Measurements from ENCODE around the gene COPZ2.
"Not testable (repeated sequence)": the region's sequence is repeated elsewhere in the genome, so short reads cannot be mapped to it uniquely, and the experiment has no call there.

COPZ2 gene

DNA sequence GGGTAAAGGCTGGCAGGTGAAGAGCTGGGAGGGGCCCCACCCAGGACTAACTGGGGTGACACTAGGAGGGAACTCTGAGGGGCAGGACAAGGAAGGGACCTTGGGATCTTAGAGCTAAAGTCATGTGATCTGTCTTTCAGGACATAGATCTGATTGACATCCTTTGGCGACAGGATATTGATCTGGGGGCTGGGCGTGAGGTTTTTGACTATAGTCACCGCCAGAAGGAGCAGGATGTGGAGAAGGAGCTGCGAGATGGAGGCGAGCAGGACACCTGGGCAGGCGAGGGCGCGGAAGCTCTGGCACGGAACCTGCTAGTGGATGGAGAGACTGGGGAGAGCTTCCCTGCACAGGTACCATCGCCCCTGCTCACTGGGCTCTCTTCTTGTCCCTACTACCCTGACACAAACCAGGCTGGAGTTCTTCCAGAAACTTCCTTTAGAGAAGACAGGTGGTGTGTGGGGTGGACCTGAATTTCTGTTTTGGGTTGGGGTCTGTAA lies 18.7 kb upstream of the COPZ2 start:
- DNase-seq (ENCODE audit: low read depth, low spot score): no peak

DNA sequence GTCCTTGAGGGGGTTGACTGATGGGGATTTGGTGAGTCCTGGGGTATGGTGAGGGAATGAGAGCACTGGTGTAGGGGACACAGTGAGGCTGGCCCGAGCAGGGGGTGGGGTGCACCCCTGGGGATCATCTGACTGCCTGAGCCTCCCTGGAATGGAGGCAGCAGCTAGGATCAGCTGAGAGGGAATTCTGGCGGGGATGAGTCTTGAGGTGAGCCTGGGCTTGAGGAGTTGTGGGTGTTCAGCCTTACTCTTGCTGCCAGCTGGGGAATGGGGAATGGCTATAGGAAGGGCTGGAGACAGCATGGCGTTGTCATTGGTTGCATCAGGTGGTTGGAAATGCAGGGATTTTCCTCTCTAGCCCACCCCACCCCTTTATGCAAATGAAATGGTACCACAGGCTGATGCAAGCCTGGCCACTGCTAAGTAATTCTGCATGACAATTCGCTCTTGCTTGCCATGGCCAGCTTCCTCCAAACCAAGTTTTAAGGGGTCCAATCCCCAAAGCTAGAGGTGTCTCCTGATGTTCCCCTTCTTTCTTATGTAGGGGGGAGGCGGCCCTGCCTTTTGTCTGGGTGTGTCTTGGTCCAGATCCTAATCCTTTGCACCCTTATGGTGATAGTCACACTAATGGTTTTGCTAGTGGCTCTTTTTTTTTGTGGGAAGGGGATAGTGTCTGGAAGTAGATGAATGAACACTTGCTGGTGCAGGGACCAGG lies 18.1 kb upstream of the COPZ2 start:
- DNase-seq (ENCODE audit: low read depth, low spot score): no peak

DNA sequence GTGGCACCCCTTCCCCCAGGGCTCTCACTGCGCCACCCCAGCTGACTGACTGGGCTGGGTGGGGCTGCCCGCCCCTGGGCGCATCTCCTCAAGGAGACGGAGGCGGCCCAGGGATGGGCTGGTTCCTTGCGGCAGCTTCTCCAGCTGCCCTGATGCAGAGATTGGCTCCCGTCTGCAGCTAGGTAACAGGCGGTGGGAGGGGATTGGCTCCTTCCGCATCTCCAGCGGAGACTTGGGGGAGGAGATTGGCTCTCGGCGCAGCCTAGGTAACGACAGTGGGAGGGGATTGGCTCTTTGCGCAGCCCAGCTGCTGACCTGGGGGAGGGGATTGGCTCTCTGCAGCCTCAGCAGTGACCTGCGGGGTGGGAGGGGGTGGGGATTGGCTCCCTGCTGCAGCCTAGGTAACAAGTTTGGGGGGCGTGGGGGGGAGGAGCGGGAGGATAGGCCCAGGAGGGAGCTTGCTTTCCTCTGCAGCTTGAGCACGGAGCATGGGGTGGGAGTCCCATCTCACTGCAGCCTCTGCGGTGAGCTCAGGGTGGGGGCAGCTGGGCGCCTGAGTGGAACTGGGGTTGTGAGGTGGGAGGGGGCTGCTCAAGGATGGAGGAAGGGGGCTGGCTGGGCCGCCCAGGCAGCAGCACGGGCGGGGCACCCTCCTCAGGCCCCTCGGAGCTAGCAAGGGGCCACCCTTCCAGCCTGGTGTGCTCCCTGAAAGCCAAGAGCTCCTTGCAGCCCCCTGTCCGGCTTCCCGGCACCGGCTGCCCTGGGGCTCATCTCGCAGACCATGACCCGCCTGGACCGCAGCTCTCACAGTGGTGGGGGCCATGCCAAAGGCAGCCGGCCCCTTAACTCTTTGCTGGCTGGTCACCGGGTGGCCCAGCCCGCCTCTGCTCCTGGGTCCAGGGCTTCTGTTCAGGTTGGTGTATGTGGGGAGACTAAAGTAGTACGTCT lies 16.9 kb upstream of the COPZ2 start:
- no peak for DNase-seq (ENCODE audit: low read depth, low spot score)

DNA sequence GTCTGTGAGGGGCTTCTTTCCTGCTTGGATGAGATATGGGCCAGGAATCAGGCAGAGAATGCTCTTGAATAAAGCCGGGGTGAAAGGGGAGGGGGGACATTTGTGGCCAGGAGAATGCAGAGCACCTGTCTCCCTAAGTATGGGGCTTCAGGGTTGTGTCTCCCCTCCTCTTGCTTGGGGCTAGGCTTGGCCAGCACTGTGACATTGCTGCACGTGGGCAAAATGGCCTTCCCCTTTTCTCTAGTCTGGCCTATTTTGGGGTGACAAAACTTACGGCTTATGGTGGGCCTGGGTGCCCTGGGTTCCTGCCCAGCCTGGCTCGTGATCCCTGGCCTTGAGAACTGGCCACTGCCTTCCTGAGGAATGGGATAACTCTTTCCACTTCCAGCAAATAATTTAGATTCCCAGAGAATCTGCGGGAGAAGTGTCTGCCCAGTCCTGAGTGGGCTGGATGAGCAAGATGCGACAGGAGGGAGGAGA lies 16.2 kb upstream of the COPZ2 start:
- no peak for DNase-seq (ENCODE audit: low read depth, low spot score)

DNA sequence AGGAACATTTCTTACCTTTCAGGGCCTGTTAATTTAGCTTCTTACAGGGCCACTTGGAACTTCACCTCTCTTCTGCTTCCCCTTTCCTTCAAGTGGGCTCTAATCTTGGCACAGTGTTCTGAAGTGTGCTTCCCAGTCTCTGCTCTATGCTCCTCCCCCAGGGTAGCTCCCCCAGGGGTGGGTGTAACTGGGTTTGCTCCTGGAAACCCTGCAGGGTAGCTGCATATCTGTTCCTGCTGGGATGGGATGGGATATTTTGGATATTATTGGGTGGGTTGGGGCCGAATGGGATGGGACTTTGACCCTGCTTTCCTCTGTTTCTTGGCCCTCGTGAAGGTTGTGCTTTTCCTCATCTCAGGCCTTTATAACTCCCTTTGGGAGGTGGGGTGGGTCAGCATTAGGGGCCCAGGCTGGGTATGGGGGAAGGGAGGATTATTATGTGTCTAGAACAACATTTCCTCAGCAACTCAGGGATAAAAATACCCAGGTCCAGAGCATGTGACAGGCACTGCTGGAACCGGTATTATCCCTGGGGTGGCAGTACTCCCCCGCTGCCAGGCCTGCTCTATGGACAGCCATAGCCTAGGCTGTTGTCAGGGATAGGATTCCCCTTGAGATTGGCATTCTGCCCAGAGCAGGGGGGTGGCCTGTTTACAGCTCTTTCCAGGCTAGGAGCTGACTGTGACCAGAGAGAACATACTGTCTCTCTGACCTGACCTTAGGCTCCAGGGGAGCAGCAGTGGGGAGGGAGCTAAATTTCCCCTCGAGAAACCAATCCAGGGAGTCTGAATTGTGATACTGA lies 15.6 kb upstream of the COPZ2 start:
- no peak for DNase-seq (ENCODE audit: low read depth, low spot score)

DNA sequence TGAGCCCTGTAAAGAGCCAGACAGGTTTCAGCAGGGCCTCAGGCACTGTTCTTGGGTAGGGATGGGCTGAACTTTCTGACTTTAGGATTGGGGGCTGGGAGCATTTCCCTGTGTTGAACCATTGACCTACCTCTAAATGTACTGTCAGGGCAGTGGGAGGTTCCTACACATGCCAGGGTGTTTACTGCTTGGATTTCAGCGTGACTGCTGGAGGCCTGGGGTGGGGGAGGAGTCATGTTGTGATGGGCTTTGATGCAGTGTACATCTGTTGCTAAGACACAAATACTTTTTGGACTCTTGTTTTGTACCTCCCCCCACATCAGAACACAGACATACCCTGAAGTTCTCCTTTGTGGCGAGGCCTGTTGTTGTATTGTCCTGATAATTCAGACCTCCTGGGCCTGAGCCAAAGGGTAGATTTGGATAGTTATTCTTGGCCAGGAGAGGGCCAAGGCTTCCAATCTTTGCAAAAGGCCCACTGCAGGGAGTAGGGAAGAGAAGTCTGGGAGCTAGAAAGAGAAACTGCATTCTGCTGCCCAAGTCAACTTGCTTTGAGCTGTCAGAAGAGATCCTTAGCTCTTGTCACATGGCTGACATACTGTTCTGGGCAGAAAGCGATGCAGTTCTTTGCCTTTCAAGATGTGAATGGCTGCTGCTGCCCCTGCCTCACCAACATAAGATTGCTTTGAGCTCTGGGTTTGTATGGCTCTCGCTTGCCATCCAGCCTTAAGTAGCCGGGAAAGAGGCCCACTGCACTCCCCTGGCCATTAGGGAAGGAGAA lies 14.3 kb upstream of the COPZ2 start:
- DNase-seq (ENCODE audit: low read depth, low spot score): no peak

DNA sequence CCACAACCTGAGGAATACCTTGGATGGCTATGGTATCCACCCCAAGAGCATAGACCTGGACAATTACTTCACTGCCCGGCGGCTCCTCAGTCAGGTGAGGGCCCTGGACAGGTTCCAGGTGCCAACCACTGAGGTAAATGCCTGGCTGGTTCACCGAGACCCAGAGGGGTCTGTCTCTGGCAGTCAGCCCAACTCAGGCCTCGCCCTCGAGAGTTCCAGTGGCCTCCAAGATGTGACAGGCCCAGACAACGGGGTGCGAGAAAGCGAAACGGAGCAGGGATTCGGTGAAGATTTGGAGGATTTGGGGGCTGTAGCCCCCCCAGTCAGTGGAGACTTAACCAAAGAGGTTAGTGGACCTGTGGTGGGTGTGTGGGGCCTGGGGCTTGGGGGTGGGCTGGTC lies 13.7 kb upstream of the COPZ2 start:
- DNase-seq (ENCODE audit: low read depth, low spot score): no peak

DNA sequence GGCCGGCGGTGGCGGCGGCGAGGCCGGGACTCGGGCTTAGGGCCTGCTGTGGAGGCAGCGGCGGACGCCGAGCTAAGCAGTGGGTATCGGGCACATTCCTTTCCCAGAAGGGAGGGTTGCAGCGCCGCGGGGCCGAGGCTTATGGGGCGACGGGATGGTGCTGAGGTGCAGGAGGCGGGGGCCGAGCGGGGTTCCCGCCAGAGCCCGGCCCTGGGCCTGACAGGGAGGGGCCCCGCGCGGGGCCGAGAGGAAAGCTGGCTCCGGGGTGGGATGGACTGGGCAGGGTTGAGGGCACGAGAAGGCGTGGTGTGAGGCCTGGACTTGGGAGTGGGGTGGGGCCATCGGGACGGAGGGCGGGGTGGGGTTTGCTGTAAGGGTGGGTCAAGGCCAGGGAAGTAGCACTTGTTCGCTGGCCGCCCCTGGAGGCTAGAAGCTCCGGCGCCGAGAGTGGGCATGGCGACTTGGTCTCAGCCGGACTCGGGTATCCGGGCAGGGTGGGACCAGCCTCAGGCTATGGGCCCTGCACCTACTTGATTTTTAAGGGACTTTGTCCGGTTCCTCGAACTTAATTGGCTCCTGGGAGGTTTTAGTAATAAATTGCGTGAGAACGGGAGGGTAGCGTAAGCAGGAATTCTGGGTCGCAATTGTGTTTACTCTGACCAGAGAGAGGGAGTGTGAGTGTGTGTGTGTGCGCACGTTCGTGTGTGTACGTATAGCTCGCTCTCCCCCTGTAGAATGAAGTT lies 11.0 kb upstream of the COPZ2 start:
- no peak for DNase-seq (ENCODE audit: low read depth, low spot score)

DNA sequence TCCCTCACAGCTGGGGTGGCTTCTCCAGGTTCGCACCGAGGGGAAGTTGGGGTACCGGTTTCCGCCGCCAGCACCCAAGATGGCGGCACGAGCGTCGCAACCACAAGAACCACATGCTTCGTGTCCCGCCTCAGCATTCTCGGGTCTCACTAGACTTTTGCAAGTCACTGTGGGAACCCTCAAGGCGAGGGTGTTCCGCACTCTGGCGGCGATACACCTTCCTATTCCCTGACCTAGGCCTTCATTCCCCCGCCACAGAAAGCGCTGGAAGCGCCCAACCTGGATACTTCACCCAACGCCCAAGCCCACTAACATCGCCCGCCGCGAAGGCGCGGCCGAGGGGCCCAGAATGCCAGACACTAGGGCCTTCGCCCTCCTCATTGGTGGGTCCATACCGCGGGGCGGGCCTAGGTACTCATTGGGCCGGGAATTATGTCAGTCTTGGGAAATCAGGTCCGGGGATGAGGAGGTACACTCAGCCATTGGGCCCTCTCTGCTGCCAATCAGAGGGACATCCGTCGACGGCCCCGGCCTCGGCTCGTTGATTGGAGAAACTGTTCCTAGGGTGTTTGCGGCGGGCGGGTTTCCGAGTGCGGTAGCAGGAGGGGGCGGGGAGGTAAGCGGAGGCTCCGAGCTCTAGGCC lies 10.3 kb upstream of the COPZ2 start, which contains the start of gene NFE2L1:
Gene NFE2L1, plus strand, starts transcription at position 619 of the 643 bp plus-strand sequence. CDS start 2,760 bp downstream, outside the sequence.
- DNase-seq (ENCODE audit: low read depth, low spot score): peak; percentile 98

DNA sequence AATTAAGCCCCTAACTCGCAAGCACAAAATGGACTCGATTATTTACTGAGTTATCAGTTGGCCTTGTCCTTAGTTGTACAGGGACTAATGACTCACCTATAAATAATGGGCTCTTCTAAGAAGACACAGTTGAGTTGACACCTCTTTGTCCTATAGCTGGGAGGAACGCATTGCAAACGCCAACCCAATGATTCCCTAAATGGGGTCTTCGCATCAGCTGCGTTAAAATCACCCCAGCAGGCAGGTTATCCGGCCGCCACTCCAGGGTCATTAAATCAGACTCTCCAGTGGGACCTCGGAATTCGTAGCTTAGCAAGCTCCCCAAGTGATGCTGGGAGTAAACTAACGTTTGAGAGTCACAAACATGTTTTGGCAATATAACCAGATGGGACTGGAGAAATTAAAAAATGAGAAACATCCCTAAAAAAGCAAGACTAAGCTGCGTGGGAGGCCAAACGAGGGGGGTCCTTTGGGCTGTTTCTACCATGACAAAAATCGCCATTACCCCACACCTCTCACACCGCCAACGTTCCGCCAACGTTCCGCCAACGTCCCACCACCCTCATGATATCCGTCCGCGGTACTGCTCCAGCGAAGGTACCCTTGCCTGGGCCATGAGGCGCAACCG lies 9.6 kb upstream of the COPZ2 start:
- DNase-seq (ENCODE audit: low read depth, low spot score): no peak

DNA sequence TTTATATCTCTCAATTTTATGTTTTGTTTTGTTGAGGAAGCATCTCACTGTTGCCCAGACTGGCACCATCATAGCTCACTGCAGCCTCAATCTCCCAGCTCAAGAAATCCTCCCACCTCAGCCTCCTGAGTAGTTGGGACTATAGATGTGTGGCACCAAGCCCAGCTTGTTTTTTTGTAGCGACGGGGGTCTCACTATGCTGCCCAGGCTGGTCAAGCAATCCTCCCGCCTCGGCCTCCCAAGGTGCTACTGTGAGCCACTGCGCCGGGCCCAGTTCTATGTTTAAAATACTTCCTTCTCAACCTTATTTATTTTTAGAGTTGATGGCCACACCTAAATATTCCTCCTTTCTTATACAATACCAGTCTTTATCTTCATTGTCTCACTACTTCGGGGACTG lies 8.7 kb upstream of the COPZ2 start:
- DNase-seq (ENCODE audit: low read depth, low spot score): no peak

DNA sequence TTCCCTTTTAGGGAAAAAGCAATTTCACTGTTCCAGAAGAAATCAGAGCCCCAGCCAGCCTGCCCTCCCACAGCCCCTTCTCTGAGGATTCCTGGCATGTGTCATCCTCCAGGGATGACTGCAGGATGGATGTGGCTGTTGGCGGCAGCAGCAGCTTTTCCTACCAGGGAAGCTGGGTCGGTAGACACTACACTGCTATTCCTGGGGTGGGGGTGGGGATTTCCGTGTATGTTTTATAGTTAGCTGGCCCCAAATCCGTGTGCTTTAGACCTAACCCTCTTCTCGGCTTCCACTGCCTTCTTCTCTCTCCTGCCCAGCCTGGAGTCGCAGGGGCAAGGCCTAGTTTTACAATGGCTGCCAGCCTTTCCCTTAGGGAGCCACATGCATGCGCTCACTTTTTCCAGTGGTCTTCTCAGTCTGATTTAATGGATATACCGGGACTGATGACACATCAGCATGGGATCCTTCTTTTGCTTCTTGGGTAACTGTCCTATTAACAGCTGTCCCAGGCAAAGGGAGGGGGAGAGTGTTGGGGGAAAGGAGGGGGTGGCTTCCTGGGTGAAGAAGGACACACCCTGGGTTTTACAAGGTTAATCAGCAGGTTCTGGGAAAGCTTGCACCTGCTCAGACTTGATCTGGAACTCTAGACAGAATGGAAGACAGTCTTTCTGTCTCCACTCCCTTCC lies 7.9 kb upstream of the COPZ2 start:
- DNase-seq (ENCODE audit: low read depth, low spot score): no peak

DNA sequence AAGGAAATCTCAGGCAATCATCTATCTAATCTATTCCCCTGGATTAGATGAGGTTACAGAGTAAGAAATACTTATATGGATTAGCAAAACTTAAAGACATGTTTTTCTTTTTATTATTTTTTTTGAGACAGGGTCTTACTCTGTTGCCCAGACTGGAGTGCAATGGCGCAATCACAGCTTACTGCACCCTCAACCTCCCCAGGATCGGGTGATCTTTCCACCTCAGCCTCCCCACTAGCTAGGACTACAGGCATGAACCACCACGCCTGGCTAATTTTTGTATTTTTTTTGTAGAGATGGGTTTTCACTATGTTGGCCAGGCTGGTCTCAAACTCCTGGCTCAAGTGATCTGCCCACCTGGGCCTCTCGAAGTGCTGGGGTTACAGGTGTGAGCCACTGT lies 7.3 kb upstream of the COPZ2 start:
- DNase-seq (ENCODE audit: low read depth, low spot score): no peak

DNA sequence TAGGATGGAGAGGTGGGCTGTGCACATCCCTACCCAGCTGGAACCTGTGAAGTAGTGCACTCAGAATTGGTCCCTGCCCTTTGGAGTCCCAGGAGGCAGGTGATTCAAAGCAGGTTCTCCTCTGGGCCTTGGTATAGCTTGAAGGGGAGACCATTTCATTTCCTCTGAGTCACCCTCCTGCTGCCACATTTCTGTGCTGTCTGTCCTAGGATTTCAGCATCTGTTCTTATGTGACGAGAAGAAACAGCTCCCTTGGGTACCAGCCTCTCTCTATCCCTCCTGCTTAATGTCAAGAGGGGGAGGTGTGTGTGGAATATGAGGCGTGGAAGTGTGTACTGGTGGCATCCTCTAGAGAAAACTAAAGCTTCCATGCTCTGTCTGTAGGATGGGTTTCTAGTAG lies 5.6 kb upstream of the COPZ2 start:
- DNase-seq (ENCODE audit: low read depth, low spot score): no peak

DNA sequence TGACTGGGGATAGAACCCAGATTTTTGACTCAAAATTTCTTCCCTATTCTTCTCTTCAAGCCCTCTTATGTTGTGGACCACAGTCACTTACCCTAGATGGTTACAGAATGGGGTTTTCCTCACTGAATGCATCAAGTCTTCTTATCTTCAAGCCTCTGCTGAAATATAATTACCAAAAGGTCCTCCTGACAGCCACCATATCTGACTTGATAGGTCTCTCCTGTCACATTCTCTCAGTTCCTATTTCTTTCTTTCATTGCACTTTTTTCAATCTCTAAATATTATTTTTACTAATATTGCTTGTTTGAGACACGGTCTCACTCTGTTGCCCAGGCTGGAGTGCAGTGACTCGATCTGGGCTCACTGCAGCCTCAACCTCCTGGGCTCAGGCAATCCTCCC lies 1.1 kb upstream of the COPZ2 start:
- DNase-seq (ENCODE audit: low read depth, low spot score): no peak

DNA sequence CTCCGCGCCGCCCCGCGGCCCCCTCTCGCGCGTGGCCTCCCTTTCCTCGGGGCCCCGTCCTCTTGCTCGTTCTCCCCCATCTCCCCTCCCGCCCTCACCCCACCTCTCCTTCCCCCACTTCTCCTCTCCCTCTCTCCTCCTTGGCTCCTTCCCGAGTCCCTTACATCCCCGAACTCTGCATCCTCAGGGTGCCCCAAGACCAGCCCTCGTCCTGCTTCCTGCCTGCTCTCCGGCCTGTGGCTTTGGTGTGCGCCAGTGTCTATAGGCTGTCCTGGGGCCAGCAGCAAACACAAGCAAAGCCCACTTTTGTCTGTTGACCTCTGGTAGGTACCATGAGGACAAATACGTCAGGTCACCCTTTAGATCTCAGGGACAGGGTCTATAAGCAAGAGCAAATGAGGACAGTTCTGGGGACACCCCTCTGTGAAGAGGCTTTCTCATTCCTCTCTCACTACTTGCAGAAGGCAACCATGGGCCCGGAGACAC lies 284 bp upstream of the COPZ2 start:
- DNase-seq (ENCODE audit: low read depth, low spot score): no peak

DNA sequence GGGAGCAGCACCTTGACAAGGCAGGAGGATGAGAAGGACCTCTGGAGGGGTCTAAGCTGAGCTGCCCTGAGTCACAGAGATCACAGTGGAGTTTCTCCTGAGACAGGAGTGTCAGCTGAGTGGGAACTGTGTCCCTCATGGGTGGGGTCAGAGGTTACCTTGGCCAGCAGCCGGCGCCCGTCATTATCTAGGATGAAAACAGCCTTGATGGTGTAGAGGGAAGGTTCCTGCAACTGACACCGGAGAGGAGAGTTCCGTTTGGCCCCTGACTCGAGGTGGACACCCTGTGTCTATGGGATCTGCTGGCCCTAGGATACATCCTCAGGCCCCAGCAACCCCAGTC lies 933 bp downstream of the COPZ2 start:
- DNase-seq (ENCODE audit: low read depth, low spot score): no peak

DNA sequence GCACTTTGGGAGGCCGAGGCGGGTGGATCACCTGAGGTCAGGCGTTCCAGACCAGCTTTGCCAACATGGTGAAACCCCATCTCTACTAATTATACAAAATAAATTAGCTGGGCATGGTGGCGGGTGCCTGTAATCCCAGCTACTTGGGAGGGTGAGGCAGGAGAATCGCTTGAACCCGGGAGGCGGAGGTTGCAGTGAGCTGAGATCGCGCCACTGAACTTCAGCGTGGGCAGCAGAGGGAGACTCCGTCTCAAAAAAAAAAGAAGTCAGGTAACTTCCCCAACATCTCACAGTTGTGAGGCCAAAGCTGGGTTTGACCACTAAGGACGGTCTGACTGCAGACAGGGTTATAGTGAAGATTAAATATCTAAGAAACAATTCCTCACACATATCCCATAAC lies 2.9 kb downstream of the COPZ2 start:
- DNase-seq (ENCODE audit: low read depth, low spot score): not testable (repeated sequence)

DNA sequence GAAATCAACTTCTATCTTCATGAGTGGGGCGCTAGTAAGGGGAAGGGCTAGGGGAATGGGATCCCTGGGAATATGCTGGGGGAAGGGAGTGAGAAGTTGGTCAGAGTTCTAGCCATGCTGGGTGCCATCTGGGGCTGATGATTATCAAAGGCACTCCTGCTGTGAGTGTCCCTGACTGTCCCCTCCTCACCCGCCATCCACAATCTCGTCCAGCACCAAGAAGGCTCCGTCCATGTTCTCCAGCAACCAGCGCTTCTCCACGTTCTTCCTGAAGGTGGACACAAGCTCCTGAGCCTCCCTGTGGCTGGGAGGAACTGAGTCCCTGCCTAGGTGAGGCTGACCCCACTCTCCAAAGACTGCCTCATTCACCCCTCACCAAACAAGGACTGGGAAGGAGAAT lies 5.6 kb downstream of the COPZ2 start:
- DNase-seq (ENCODE audit: low read depth, low spot score): no peak
